Esophagus squamous epithelium (tissue), 5 donors: ENCODE results near the gene AHNAK. TPM values are rescaled to one million over a fixed set of nuclear protein-coding genes. Genes with fewer than 3 reads are reported as not detected.

Source experiments
- DNase-seq: peaks from one replicate; lab custom pipeline; 2025; lab: John Stamatoyannopoulos, UW
- H3K27ac ChIP-seq, 4 donors: fragments of 200-600 bp; sonication (generic); one replicate each; pipeline ENCODE4 v1.5.1; 2016 to 2019; ENCODE audit warnings: mild to moderate bottlenecking in 1 of 4
- H3K27me3 ChIP-seq, 4 donors: fragments of 200-600 bp; sonication (generic); 1 replicate in 3 of 4; 2 replicates in 1 of 4; pipeline versions ENCODE4 v1.5.1 to v1.6.0; 2017 to 2021; ENCODE audit warnings: antibody characterized with exemption in 1 of 4
- H3K36me3 ChIP-seq, 3 donors: fragments of 200-600 bp; sonication (generic); one replicate each; pipeline ENCODE4 v1.5.1; 2016 to 2019
- H3K4me1 ChIP-seq, 3 donors: fragments of 200-600 bp; sonication (generic); one replicate each; pipeline ENCODE4 v1.5.1; 2017 to 2019
- H3K4me3 ChIP-seq, 4 donors: fragments of 200-600 bp; sonication (generic); 1 replicate in 3 of 4; 2 replicates in 1 of 4; pipeline ENCODE4 v1.5.1; 2016 to 2019; ENCODE audit warnings: mild to moderate bottlenecking in 2 of 4, moderate library complexity in 1 of 4
- H3K9me3 ChIP-seq, 3 donors: fragments of 200-600 bp; sonication (generic); one replicate each; pipeline ENCODE4 v1.5.1; 2016 to 2019
- POLR2A ChIP-seq, 4 donors: fragments of 450-650 bp; IDR thresholded peaks; one replicate each; pipeline ENCODE4 v1.6.1; 2017; ENCODE audit warnings: antibody characterized with exemption in 4 of 4, mild to moderate bottlenecking in 4 of 4, moderate library complexity in 3 of 4
- whole genome bisulfite sequencing, 2 donors: methylation state at CpG; one replicate each; pipeline ENCODE4 v1.1.5; 2018; 5-methylcytosine and 5-hydroxymethylcytosine counted together
- intact Hi-C: fragments of 100-400 bp; cut with DNase I; formaldehyde crosslinking; loops from one replicate; pipeline ENCODE4 v1.15.0; 2022
- total RNA-seq, 4 donors: library from RNA; depleted of rRNA; stranded (reverse); fragments of >200 nt; gene quantifications; one replicate each; pipeline ENCODE4 v1.1.0, GENCODE V29; 2016
- TF ChIP-seq, protein P1 (sequence below), 6 experiments: fragments of 450-650 bp in 4 of 6; fragments of 200-600 bp in 2 of 6; sonication (generic) in 2 of 6; IDR thresholded peaks; one replicate each; pipeline ENCODE4 v1.5.1; 2016 to 2019; ENCODE audit warnings: antibody characterized with exemption in 6 of 6, mild to moderate bottlenecking in 4 of 6, moderate library complexity in 4 of 6
- donor health status: DM: yes; HTN: yes; CAD: no.

Gene AHNAK
- total RNA-seq, 4 donors from 2014 or later, result 695 to 1,250 (median 954) TPM

DNA sequence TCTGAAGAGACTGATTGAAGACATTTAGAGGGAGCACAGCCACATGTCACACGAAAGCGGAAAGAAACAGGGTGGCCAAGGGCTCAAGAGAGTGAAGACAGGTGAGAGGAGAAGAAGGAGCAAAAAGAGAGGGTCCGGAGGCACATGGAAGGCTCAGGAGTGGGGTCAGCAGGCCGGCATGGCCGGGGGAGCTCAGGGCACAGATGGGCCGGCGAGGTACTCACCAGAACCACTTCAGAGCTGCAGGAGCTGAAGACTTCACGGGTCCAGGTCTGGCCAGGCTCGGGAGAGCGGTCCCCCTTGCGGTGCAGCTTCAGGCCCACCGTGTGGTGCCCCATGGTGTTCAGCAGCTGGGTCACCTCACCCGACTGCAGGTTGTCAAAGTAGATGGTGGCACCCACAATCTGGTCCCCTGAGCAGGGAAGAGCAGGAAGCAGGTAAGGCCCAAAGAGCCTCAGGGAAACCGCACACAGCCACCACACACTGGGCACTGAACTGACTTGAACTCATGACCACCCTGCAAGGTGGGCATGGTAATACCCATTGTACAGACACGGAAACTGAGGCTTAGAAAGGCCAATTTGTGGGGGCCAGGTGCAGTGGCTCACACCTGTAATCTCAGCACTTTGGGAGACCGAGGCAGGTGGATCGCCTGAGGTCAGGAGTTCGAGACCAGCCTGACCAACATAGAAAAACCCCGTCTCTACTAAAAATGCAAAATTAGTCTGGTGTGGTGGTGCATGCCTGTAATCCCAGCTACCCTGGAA lies 11.6 kb downstream of the AHNAK start:
- Histone ChIP-seq H3K36me3 (peaks cover 61 to 87% (median 66%) of the 10 kb centered on the region in 3 donors), H3K4me3 (no peak overlapping the region), H3K9me3 (no peaks in the 10 kb centered on the region), H3K27ac (peak overlapping the region in 1 of 4 donors; percentile 22), H3K4me1 (peaks cover 30 to 58% (median 40%) of the 10 kb centered on the region in 3 donors), H3K27me3 (no peaks in the 10 kb centered on the region)
- TF ChIP-seq, protein P1, sequence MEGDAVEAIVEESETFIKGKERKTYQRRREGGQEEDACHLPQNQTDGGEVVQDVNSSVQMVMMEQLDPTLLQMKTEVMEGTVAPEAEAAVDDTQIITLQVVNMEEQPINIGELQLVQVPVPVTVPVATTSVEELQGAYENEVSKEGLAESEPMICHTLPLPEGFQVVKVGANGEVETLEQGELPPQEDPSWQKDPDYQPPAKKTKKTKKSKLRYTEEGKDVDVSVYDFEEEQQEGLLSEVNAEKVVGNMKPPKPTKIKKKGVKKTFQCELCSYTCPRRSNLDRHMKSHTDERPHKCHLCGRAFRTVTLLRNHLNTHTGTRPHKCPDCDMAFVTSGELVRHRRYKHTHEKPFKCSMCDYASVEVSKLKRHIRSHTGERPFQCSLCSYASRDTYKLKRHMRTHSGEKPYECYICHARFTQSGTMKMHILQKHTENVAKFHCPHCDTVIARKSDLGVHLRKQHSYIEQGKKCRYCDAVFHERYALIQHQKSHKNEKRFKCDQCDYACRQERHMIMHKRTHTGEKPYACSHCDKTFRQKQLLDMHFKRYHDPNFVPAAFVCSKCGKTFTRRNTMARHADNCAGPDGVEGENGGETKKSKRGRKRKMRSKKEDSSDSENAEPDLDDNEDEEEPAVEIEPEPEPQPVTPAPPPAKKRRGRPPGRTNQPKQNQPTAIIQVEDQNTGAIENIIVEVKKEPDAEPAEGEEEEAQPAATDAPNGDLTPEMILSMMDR (IDR thresholded peaks at IDR 0.05), result no peak
- no peak for TF ChIP-seq POLR2A (IDR thresholded peaks at IDR 0.05)
- WGBS, 2 donors, result 88 to 93% methylated on average over 15 of the region's 19 CpGs
- DNase-seq, result no peak
- intact Hi-C loops, result no loop called here

DNA sequence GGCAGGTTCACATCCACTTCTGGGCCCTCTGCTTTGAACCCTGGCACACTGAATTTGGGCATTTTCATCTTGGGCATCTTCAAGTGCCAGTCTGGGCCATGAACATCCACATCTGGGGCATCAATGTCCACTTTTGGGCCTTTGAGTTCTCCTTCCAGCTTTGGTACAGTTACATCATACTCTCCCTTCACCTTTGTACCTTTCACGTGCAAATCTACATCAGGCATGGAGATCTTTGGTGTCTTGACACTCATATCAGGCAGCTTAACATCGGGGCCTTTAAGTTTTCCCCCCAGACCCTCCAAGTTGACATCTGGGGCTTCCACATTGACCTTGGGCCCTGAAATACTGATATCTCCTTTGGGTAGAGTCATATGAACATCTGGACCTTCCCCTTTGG lies 14.5 kb downstream of the AHNAK start:
- TF ChIP-seq, protein P1 (IDR thresholded peaks at IDR 0.05), result no peak
- TF ChIP-seq POLR2A (IDR thresholded peaks at IDR 0.05), result no peak
- Histone ChIP-seq H3K36me3 (peaks cover 82 to 100% (median 87%) of the 10 kb centered on the region in 3 donors), H3K27ac (no peak overlapping the region), H3K9me3 (no peaks in the 10 kb centered on the region), H3K27me3 (no peaks in the 10 kb centered on the region), H3K4me3 (no peak overlapping the region), H3K4me1 (peaks cover 1 to 29% (median 11%) of the 10 kb centered on the region in 3 donors)
- intact Hi-C loops, result no loop called here
- 92 to 100% methylated on average over 2 of the region's 2 CpGs for WGBS, 2 donors
- no peak for DNase-seq

DNA sequence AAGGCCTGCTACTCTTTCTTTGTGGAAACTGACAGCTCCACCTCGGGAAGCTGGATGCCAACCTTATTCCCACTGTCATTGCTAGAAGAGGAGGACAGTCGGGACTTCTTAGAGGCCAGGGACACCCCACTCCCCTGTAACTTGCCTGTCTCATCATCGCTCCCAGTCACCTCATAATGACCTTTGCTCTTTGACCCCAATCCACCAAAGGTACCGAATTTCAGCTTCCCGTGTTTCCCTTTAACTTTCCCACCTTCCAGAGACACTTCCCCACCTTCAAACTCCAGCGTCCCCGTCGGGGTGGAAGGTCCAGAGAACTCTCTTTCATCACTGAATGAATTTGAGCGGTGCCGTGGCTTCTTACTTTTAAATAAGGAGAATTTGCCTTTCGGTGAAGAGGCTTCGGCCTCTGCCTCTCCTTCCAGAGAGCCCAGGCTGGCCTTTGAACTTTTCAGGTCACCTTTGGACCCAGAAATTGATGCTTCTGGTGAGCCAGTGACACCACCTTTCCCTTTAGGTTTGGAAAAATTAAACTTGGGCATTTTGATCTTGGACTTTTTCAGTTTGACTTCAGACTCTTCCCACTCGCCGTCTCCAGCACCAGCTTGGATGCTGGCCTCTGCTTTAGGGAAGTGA lies 29.8 kb downstream of the AHNAK start:
- Histone ChIP-seq H3K4me3 (no peak overlapping the region), H3K9me3 (no peaks in the 10 kb centered on the region), H3K4me1 (peaks cover 0 to 47% (median 0%) of the 10 kb centered on the region in 3 donors), H3K27ac (peak overlapping the region in 2 of 4 donors; percentile 8 to 27), H3K27me3 (no peaks in the 10 kb centered on the region), H3K36me3 (peaks cover 56 to 80% (median 57%) of the 10 kb centered on the region in 3 donors)
- intact Hi-C loops, result no loop called here
- 81% methylated on average over 14 of the region's 14 CpGs for WGBS, 2 donors
- TF ChIP-seq, protein P1 (IDR thresholded peaks at IDR 0.05), result no peak
- no peak for TF ChIP-seq POLR2A (IDR thresholded peaks at IDR 0.05)
- DNase-seq, result no peak

DNA sequence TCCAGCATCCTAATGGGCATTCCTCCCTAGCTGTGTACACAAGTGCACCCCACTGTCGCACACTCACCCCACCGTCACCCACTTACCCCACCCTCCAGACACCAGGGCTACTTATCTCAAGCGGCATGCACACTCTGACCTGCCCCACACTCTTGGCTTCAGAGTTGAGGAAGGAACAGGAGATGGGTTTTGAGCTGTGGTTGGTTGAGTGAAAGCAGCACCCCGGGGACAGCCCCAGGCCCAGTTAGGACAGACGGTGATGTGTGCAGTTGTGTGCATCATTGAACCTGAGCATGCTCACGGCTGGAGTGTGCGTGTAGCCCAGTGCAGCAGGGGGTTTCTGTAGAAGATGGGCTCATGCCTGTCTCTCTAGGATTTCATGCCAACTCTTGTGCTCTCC lies 32.5 kb downstream of the AHNAK start:
- Histone ChIP-seq H3K4me1 (peaks cover 0 to 54% (median 1%) of the 10 kb centered on the region in 3 donors), H3K9me3 (no peaks in the 10 kb centered on the region), H3K36me3 (peaks cover 31 to 53% (median 34%) of the 10 kb centered on the region in 3 donors), H3K4me3 (no peak overlapping the region), H3K27me3 (no peaks in the 10 kb centered on the region), H3K27ac (no peak overlapping the region)
- DNase-seq, result no peak
- intact Hi-C loops, result no loop called here
- WGBS, 2 donors, result 73 to 89% methylated on average over 5 of the region's 7 CpGs
- no peak for TF ChIP-seq POLR2A (IDR thresholded peaks at IDR 0.05)
- TF ChIP-seq, protein P1 (IDR thresholded peaks at IDR 0.05), result no peak

DNA sequence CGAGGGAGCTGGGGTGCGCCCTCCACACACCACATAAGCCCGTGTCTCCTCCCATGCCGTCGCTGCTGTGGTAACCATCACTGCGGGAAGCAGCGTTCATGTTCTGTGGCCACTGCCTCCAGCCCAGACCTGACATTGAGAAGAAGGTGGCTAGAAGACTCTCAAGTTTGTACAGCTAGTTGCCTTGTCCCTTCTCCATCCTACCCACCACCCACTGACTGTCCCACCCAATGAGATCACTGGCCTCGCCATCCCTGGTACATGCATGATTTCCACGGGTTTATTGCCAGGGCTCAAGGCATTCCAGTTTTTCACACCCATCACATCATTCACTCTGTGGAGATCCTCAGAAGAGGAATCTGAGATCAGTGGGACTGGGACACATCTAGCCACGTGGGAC lies 33.0 kb downstream of the AHNAK start:
- DNase-seq, result no peak
- Histone ChIP-seq H3K36me3 (peaks cover 25 to 48% (median 29%) of the 10 kb centered on the region in 3 donors), H3K9me3 (no peaks in the 10 kb centered on the region), H3K4me3 (no peak overlapping the region), H3K27me3 (no peaks in the 10 kb centered on the region), H3K27ac (peak overlapping the region in 1 of 4 donors; percentile 54), H3K4me1 (peaks cover 4 to 57% (median 7%) of the 10 kb centered on the region in 3 donors)
- TF ChIP-seq, protein P1 (IDR thresholded peaks at IDR 0.05), result no peak
- TF ChIP-seq POLR2A (IDR thresholded peaks at IDR 0.05), result no peak
- intact Hi-C loops, result no loop called here
- 50 to 89% methylated on average over 3 to 10 of the region's 10 CpGs for WGBS, 2 donors
